SU-DHL-6 (cell line): Measurements from ENCODE around the gene TIFAB.

Experiments used
- H2AFZ ChIP-seq: fragments of 200-600 bp; sonication (generic); 2 replicates; pipeline ENCODE4 v1.6.1; 2014; ENCODE audit warnings: low read depth, mild to moderate bottlenecking, moderate library complexity, mixed read lengths, antibody characterized with exemption, low read length; ENCODE audit not compliant: severe bottlenecking
- H3F3A ChIP-seq: fragments of 200-600 bp; shearing (Covaris generic); 2 replicates; pipeline ENCODE4 v1.6.0; 2016; ENCODE audit warnings: antibody characterized with exemption, mild to moderate bottlenecking; ENCODE audit not compliant: insufficient read depth
- H3K27ac ChIP-seq: fragments of 200-600 bp; sonication (generic); 2 replicates; pipeline ENCODE4 v1.5.1; 2016; ENCODE audit warnings: low read depth, mild to moderate bottlenecking, low read length, moderate library complexity, mixed read lengths
- H3K27me3 ChIP-seq: fragments of 200-600 bp; sonication (generic), shearing (Covaris generic); 2 replicates; pipeline ENCODE4 v1.6.0; 2014; ENCODE audit warnings: mild to moderate bottlenecking, low read length
- H3K36me3 ChIP-seq: fragments of 200-600 bp; sonication (generic); 2 replicates; pipeline ENCODE4 v1.6.1; 2014; ENCODE audit warnings: mild to moderate bottlenecking, low read length, mixed read lengths
- H3K4me2 ChIP-seq: fragments of 300-600, 200-600 bp; shearing (Covaris generic), sonication (generic); 2 replicates; pipeline ENCODE4 v1.6.0; 2014; ENCODE audit warnings: low read length, low read depth, mild to moderate bottlenecking; ENCODE audit not compliant: poor library complexity, severe bottlenecking
- H3K4me3 ChIP-seq: fragments of 200-600 bp; sonication (generic); 2 replicates; pipeline ENCODE4 v1.5.1; 2014; ENCODE audit warnings: antibody characterized with exemption, low read length, mild to moderate bottlenecking, mixed read lengths; ENCODE audit not compliant: insufficient read depth, poor library complexity, severe bottlenecking
- H3K79me2 ChIP-seq: fragments of 200-600 bp; sonication (generic); 2 replicates; pipeline ENCODE4 v1.6.1; 2014; ENCODE audit warnings: mild to moderate bottlenecking, low read length, moderate library complexity; ENCODE audit not compliant: insufficient read depth
- H3K9ac ChIP-seq: fragments of 200-600 bp; sonication (generic); 2 replicates; pipeline ENCODE4 v1.7.0; 2014; ENCODE audit warnings: mild to moderate bottlenecking, low read length
- H3K9me2 ChIP-seq: fragments of 200-600 bp; sonication (generic); replicated peaks from 2 replicates; pipeline ENCODE4 v1.6.1; 2014; ENCODE audit warnings: low read length; ENCODE audit not compliant: insufficient read depth
- H3K9me3 ChIP-seq: fragments of 200-600 bp; sonication (generic); 2 replicates; pipeline ENCODE4 v1.6.1; 2014; ENCODE audit warnings: low read length, mixed read lengths; ENCODE audit not compliant: insufficient read depth
- H4K20me1 ChIP-seq: fragments of 200-600 bp; sonication (generic); 2 replicates; pipeline ENCODE4 v1.6.1; 2014; ENCODE audit warnings: low read depth, mild to moderate bottlenecking, antibody characterized with exemption, low read length, moderate library complexity, mixed read lengths
- CTCF ChIP-seq: fragments of 200-600 bp; sonication (generic); IDR thresholded peaks from one replicate; pipeline ENCODE4 v1.5.1; 2017; ENCODE audit warnings: antibody characterized with exemption, mild to moderate bottlenecking, low read length, moderate library complexity; ENCODE audit not compliant: insufficient read depth, poor library complexity, severe bottlenecking
- EZH2phosphoT487 ChIP-seq: fragments of 200-600 bp; sonication (generic), shearing (Covaris generic); conservative IDR thresholded peaks from 2 replicates; pipeline ENCODE4 v1.6.1; 2018; ENCODE audit warnings: mild to moderate bottlenecking, antibody characterized with exemption, low read length, moderate library complexity, mixed read lengths

The TIFAB gene

GRCh38 chr5:135400866-135401265, 51.3 kb downstream of the TIFAB start:
- Histone ChIP-seq H3K9me2 (no peaks in the 10 kb centered on the region), H4K20me1 (peaks cover 8% of the 10 kb centered on the region; the same call in 1 of the 2 replicates), H3F3A (no peaks in the 10 kb centered on the region), H3K4me2 (no peak overlapping the region), H3K27me3 (no peaks in the 10 kb centered on the region), H3K27ac (no peak overlapping the region), H3K4me3 (no peak overlapping the region), H3K9ac (no peak overlapping the region), H3K36me3 (no peaks in the 10 kb centered on the region), H3K79me2 (peaks cover 29% of the 10 kb centered on the region), H3K9me3 (no peaks in the 10 kb centered on the region), H2AFZ (no peak overlapping the region)
- TF ChIP-seq EZH2phosphoT487, result no peak
- no peak for TF ChIP-seq CTCF

DNA sequence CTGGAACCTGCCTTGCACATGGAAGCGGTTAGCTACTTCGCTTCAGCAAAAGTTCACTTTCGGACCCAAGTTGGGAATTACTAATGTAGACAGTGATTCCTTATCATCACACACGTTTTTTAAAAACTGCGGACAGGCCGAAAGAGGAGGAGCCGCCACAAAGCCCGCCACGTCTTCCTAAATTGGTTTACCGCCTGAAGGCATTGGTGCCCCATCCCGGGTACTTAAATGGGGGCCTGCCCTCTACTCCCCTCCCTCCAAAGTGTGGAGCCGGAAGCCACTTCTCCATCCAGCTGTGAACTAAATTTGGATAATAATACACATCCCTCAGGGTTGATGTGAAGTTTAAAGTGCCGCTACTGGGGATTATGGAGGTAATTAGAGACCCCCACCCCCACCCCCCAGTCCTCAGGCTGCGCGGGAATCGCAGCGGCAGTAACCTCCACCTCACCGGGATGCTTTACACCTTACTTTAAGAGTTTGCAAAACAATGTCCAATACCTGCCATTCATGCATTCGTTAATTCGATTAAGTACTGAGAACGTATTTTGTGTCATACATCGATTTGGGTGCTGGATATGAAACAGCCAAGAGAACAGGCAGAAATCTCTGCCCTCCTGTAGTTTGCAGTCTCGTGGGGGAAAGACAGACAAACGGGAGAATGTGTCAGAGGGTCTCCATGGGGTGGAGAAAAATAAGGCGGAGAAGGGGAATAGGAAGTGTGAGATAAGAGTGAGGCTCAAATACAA, 52.2 kb downstream of the TIFAB start:
- H3K9ac ChIP-seq, result peak overlapping the region; percentile 99

GRCh38 chr5:135398855-135399793, 53.0 kb downstream of the TIFAB start, which contains the start of gene MACROH2A1:
MACROH2A1 (minus strand) TSS chr5:135399231; CDS start chr5:135389093, 10,138 bp downstream.
- peaks cover 47% of the 10 kb centered on the region for H3K79me2 ChIP-seq
- peak within 1 kb of the TSS; percentile 72 for H3K27ac ChIP-seq
- H2AFZ ChIP-seq, result peak within 1 kb of the TSS; percentile 98

More for the DNA sequence above, 52.2 kb downstream of the TIFAB start:
- H3K36me3 ChIP-seq, result no peaks in the 10 kb centered on the region
- no peaks in the 10 kb centered on the region for H3K9me2 ChIP-seq
- peak overlapping the region; percentile 70 for H3K4me2 ChIP-seq
- H3K27me3 ChIP-seq, result no peaks in the 10 kb centered on the region
- peak overlapping the region; percentile 97 for H3K4me3 ChIP-seq
- H3K79me2 ChIP-seq, result peaks cover 38% of the 10 kb centered on the region
- no peaks in the 10 kb centered on the region for H3F3A ChIP-seq
- no peaks in the 10 kb centered on the region for H3K9me3 ChIP-seq
- peak overlapping the region; percentile 98 for H2AFZ ChIP-seq
- no peak overlapping the region for H3K27ac ChIP-seq
- peaks cover 16% of the 10 kb centered on the region; the same call in 1 of the 2 replicates for H4K20me1 ChIP-seq
- TF ChIP-seq EZH2phosphoT487, result no peak
- TF ChIP-seq CTCF, result no peak

More at GRCh38 chr5:135398855-135399793, 53.0 kb downstream of the TIFAB start, which contains the start of gene MACROH2A1:
- TF ChIP-seq CTCF, result no peak
- TF ChIP-seq EZH2phosphoT487, result no peak
- no peaks in the 10 kb centered on the region for H3K9me2 ChIP-seq
- no peaks in the 10 kb centered on the region for H3K36me3 ChIP-seq
- no peaks in the 10 kb centered on the region for H3K27me3 ChIP-seq
- H3K4me2 ChIP-seq, result peak within 1 kb of the TSS; percentile 70
- peak within 1 kb of the TSS; percentile 99 for H3K9ac ChIP-seq
- no peaks in the 10 kb centered on the region for H3F3A ChIP-seq
- H4K20me1 ChIP-seq, result peaks cover 22% of the 10 kb centered on the region; the same call in 1 of the 2 replicates
- peak within 1 kb of the TSS; percentile 97 for H3K4me3 ChIP-seq
- H3K9me3 ChIP-seq, result no peaks in the 10 kb centered on the region
